Neuron (in vitro differentiated cells): ENCODE results near the gene PSMB10.

Experiments
- H2AFZ ChIP-seq: one replicate; pipeline ENCODE4 v1.6.1; 2013; ENCODE audit warnings: low read depth, mild to moderate bottlenecking, inconsistent platforms, low read length, moderate library complexity
- H3K27me3 ChIP-seq: one replicate; pipeline ENCODE4 v1.6.1; 2013; ENCODE audit warnings: low read length; ENCODE audit not compliant: insufficient read depth
- H3K36me3 ChIP-seq: one replicate; pipeline ENCODE4 v1.6.1; 2013; ENCODE audit warnings: low read length; ENCODE audit not compliant: insufficient read depth
- H3K4me1 ChIP-seq: one replicate; pipeline ENCODE4 v1.6.1; 2013; ENCODE audit warnings: low read length; ENCODE audit not compliant: insufficient read depth
- H3K4me3 ChIP-seq: 2 replicates; pipeline ENCODE4 v1.5.1; 2013; ENCODE audit warnings: mild to moderate bottlenecking, low read length, moderate library complexity
- H3K9me3 ChIP-seq: one replicate; pipeline ENCODE4 v1.6.1; 2013; ENCODE audit warnings: low read length

PSMB10 gene

GRCh38 chr16:67967958-67968399, 31.3 kb upstream of the PSMB10 start:
- peak overlapping the region; percentile 56 for H3K4me3 ChIP-seq
- no peaks in the 10 kb centered on the region for H3K36me3 ChIP-seq
- H2AFZ ChIP-seq: peak overlapping the region; percentile 53

GRCh38 chr16:67967183-67967957, 30.7 kb upstream of the PSMB10 start:
- H3K27me3 ChIP-seq: no peaks in the 10 kb centered on the region
- no peaks in the 10 kb centered on the region for H3K36me3 ChIP-seq
- H3K9me3 ChIP-seq: no peaks in the 10 kb centered on the region
- H3K4me3 ChIP-seq: peak overlapping the region; percentile 56
- no peak overlapping the region for H2AFZ ChIP-seq
- H3K4me1 ChIP-seq: peaks cover 23% of the 10 kb centered on the region

More at GRCh38 chr16:67967958-67968399, 31.3 kb upstream of the PSMB10 start:
- Histone ChIP-seq H3K27me3 (no peaks in the 10 kb centered on the region), H3K4me1 (peaks cover 23% of the 10 kb centered on the region), H3K9me3 (no peaks in the 10 kb centered on the region)

- H3K9me3 ChIP-seq: no peaks in the 10 kb centered on the region
- H3K36me3 ChIP-seq: no peaks in the 10 kb centered on the region
- no peak overlapping the region for H2AFZ ChIP-seq
- H3K27me3 ChIP-seq: no peaks in the 10 kb centered on the region
- no peak overlapping the region for H3K4me3 ChIP-seq
- peaks cover 23% of the 10 kb centered on the region for H3K4me1 ChIP-seq
Measured at GRCh38 chr16:67966549-67967182, 30.0 kb upstream of the PSMB10 start.

- Histone ChIP-seq H3K9me3 (no peaks in the 10 kb centered on the region), H3K4me1 (peaks cover 23% of the 10 kb centered on the region), H3K4me3 (no peak overlapping the region), H3K36me3 (no peaks in the 10 kb centered on the region), H3K27me3 (no peaks in the 10 kb centered on the region), H2AFZ (no peak overlapping the region)
Measured at GRCh38 chr16:67965668-67966548, 29.3 kb upstream of the PSMB10 start.

- no peaks in the 10 kb centered on the region for H3K36me3 ChIP-seq
- no peak overlapping the region for H2AFZ ChIP-seq
- no peaks in the 10 kb centered on the region for H3K27me3 ChIP-seq
- peaks cover 23% of the 10 kb centered on the region for H3K4me1 ChIP-seq
- no peaks in the 10 kb centered on the region for H3K9me3 ChIP-seq
- H3K4me3 ChIP-seq: no peak overlapping the region
Measured at GRCh38 chr16:67964477-67965131, 28.0 kb upstream of the PSMB10 start.

- no peaks in the 10 kb centered on the region for H3K27me3 ChIP-seq
- H3K4me1 ChIP-seq: peaks cover 19% of the 10 kb centered on the region
- H3K36me3 ChIP-seq: no peaks in the 10 kb centered on the region
- H3K4me3 ChIP-seq: no peak overlapping the region
- no peaks in the 10 kb centered on the region for H3K9me3 ChIP-seq
- no peak overlapping the region for H2AFZ ChIP-seq
Measured at GRCh38 chr16:67963662-67964321, 27.1 kb upstream of the PSMB10 start.

- H3K36me3 ChIP-seq: no peaks in the 10 kb centered on the region
- H3K27me3 ChIP-seq: no peaks in the 10 kb centered on the region
- H3K9me3 ChIP-seq: no peaks in the 10 kb centered on the region
- H3K4me1 ChIP-seq: peaks cover 18% of the 10 kb centered on the region
- no peak overlapping the region for H2AFZ ChIP-seq
- no peak overlapping the region for H3K4me3 ChIP-seq
Measured at GRCh38 chr16:67963292-67963661, 26.6 kb upstream of the PSMB10 start.

- H3K4me1 ChIP-seq: peaks cover 13% of the 10 kb centered on the region
- no peaks in the 10 kb centered on the region for H3K27me3 ChIP-seq
- no peak overlapping the region for H2AFZ ChIP-seq
- no peaks in the 10 kb centered on the region for H3K36me3 ChIP-seq
- no peaks in the 10 kb centered on the region for H3K9me3 ChIP-seq
- no peak overlapping the region for H3K4me3 ChIP-seq
Measured at GRCh38 chr16:67962135-67962534, 25.5 kb upstream of the PSMB10 start.

GRCh38 chr16:67961551-67961957, 24.9 kb upstream of the PSMB10 start:
- peaks cover 7% of the 10 kb centered on the region for H3K4me1 ChIP-seq
- no peak overlapping the region for H2AFZ ChIP-seq
- no peaks in the 10 kb centered on the region for H3K36me3 ChIP-seq
- H3K4me3 ChIP-seq: no peak overlapping the region
- no peaks in the 10 kb centered on the region for H3K27me3 ChIP-seq
- H3K9me3 ChIP-seq: no peaks in the 10 kb centered on the region

GRCh38 chr16:67959536-67960329, 23.1 kb upstream of the PSMB10 start:
- Histone ChIP-seq H3K9me3 (no peaks in the 10 kb centered on the region), H3K4me3 (no peak overlapping the region), H3K36me3 (no peaks in the 10 kb centered on the region), H2AFZ (no peak overlapping the region), H3K27me3 (no peaks in the 10 kb centered on the region), H3K4me1 (no peaks in the 10 kb centered on the region)

GRCh38 chr16:67957622-67958021, 21.0 kb upstream of the PSMB10 start:
- H3K36me3 ChIP-seq: peaks cover 2% of the 10 kb centered on the region
- H2AFZ ChIP-seq: no peak overlapping the region
- H3K9me3 ChIP-seq: no peaks in the 10 kb centered on the region
- no peaks in the 10 kb centered on the region for H3K4me1 ChIP-seq
- H3K4me3 ChIP-seq: no peak overlapping the region
- H3K27me3 ChIP-seq: no peaks in the 10 kb centered on the region
